ENCODE data around the gene SLC25A13. TPM values are rescaled to one million over a fixed set of nuclear protein-coding genes. Genes with fewer than 3 reads are reported as not detected.

The SLC25A13 gene
- total and polyA plus RNA-seq, 2 of the 4 experiments (the other 2 are of a cell fraction) = 7.4 to 11.7 TPM

- Histone ChIP-seq H3K4me2 (ENCODE audit: low read depth, low read length) (no peak overlapping the region), H2AK5ac (ENCODE audit: low read depth, low read length) (no peak overlapping the region), H3K27ac (ENCODE audit: insufficient read depth, low read length) (no peak overlapping the region), H2AK9ac (replicated peaks; ENCODE audit: low read depth, low read length, poor library complexity) (no peak overlapping the region), H3K14ac (replicated peaks; ENCODE audit: low read depth, low read length) (no peak overlapping the region), H3K36me3 (ENCODE audit: control insufficient read depth, insufficient read depth, low read length) (peaks cover 3% of the 10 kb centered on the region; the same call in 1 of the 2 replicates), H3K9ac (ENCODE audit: low read depth, low read length) (no peak overlapping the region), H3K18ac (ENCODE audit: low read depth, low read length) (no peak overlapping the region), H3K4me3 (ENCODE audit: insufficient read depth, low read depth, low read length) (no peak overlapping the region), H3K9me3 (ENCODE audit: control insufficient read depth, insufficient read depth, low read length) (no peaks in the 10 kb centered on the region), H4K8ac (ENCODE audit: low read depth in 2 of 2, low read length in 2 of 2) (no peak overlapping the region), H4K91ac (ENCODE audit: insufficient read depth, low read depth, low read length) (no peak overlapping the region), H2BK20ac (ENCODE audit: low read depth, low read length) (no peak overlapping the region), H3K27me3 (ENCODE audit: control insufficient read depth, insufficient read depth, low read length) (no peaks in the 10 kb centered on the region), H2AFZ (replicated peaks; ENCODE audit: low read length, poor library complexity) (peak overlapping the region; percentile 54), H3K4me1 (ENCODE audit: control insufficient read depth, insufficient read depth, low read length) (no peaks in the 10 kb centered on the region), H2BK15ac (ENCODE audit: low read depth, low read length) (no peak overlapping the region), H3K56ac (ENCODE audit: extremely low read depth, insufficient read depth, low read length) (no peak overlapping the region), H3K23ac (ENCODE audit: low read depth, low read length) (no peak overlapping the region), H3K4ac (ENCODE audit: low read depth, low read length) (no peak overlapping the region), H3K79me1 (ENCODE audit: low read depth in 1 of 2, low read length in 2 of 2) (peaks cover 0 to 5% of the 10 kb centered on the region in 2 experiments; a peak in 2 of 4 replicates), H4K20me1 (ENCODE audit: insufficient read depth, low read length) (no peaks in the 10 kb centered on the region), H2BK5ac (ENCODE audit: low read depth, low read length, poor library complexity, severe bottlenecking) (no peak overlapping the region), H3K9me1 (ENCODE audit: insufficient read depth, low read length) (no peaks in the 10 kb centered on the region), H2BK120ac (ENCODE audit: low read depth, low read length) (no peak overlapping the region), H4K5ac (ENCODE audit: low read depth, low read length) (no peak overlapping the region)
- intact Hi-C loops (cut with micrococcal nuclease) (no loop called here), dilution Hi-C loops (cut with HindIII; ENCODE audit: low sequenced_read_pairs, unreplicated experiment) (no loop called here), in situ Hi-C loops (cut with MboI; ENCODE audit: low sequenced_read_pairs) (no loop called here)
- DNase-seq (no peak), ATAC-seq (ENCODE audit: low read depth) (no peak)
- WGBS, 2 experiments (ENCODE audit: extremely low coverage in 2 of 2, insufficient read length in 1 of 2) = 100% methylated on average over 3 of the region's 5 CpGs; no CpG with 5 or more reads in 1 of the 2 experiments
- BruUV-seq (replicated peaks) = no TSS peak
- TF ChIP-seq ELK1 (IDR thresholded peaks at IDR 0.05; ENCODE audit: borderline replicate concordance, low read depth, low read length) (no peak), RAD21 (IDR thresholded peaks at IDR 0.05; ENCODE audit: low read length) (no peak), SMC3 (IDR thresholded peaks at IDR 0.05; ENCODE audit: low read depth, low read length) (no peak), RFX5 (IDR thresholded peaks at IDR 0.05; ENCODE audit: low read depth, low read length) (no peak), CHD1 (IDR thresholded peaks at IDR 0.05; ENCODE audit: low read depth, low read length) (no peak), CEBPB (IDR thresholded peaks at IDR 0.05; ENCODE audit: low read depth, low read length) (no peak), MAFK (IDR thresholded peaks at IDR 0.05; ENCODE audit: low read depth, low read length) (no peak), MXI1 (IDR thresholded peaks at IDR 0.05; ENCODE audit: borderline replicate concordance, low read depth, low read length) (no peak), NFE2L2 (IDR thresholded peaks at IDR 0.05; ENCODE audit: low read depth, low read length) (no peak), FOS (IDR thresholded peaks at IDR 0.05; ENCODE audit: low read depth, low read length) (no peak), BHLHE40 (IDR thresholded peaks at IDR 0.05; ENCODE audit: low read depth, low read length) (no peak), RCOR1 (IDR thresholded peaks at IDR 0.05; ENCODE audit: insufficient replicate concordance, low read length) (no peak), MAZ (IDR thresholded peaks at IDR 0.05; ENCODE audit: borderline replicate concordance, low read depth, low read length) (no peak), USF2 (IDR thresholded peaks at IDR 0.05; ENCODE audit: low read depth, low read length) (no peak), CTCF (conservative IDR thresholded peaks at IDR 0.05; ENCODE audit: low read depth, low read length) (no peak), POLR2A (IDR thresholded peaks at IDR 0.05; ENCODE audit: low read depth, low read length) (no peak)
- POLR2A ChIA-PET (ENCODE audit: unreplicated experiment) = no interaction called here
- CTCF ChIA-PET = interaction anchor here (0.8 kb wide), 1 partner anchor 87 kb away, joined by 4 read pairs; no protein-coding TSS in a partner anchor
Measured at GRCh38 chr7:96225251-96225650, 96.6 kb downstream of the SLC25A13 start.

Measured in IMR-90 (cell line).